Stimulated activated CD8-positive, alpha-beta memory T cell treated with anti-CD3 and anti-CD28 coated beads, Interleukin-15, amount 100 ng/mL, for 48 hours (primary cell): ENCODE measurements around the gene USE1.

ENCODE experiments used
- DNase-seq, 2 donors: peaks; one replicate each; pipeline ENCODE4 v3.0.0-alpha.2; 2020; ENCODE audit warnings: low read depth in 2 of 2

The USE1 gene

GRCh38 chr19:17235971-17236777, 21.0 kb downstream of the USE1 start:
- DNase-seq, result no peak

- DNase-seq, result no peak
These were observed 21.8 kb downstream of the USE1 start for GRCh38 chr19:17236811-17237543.

DNA sequence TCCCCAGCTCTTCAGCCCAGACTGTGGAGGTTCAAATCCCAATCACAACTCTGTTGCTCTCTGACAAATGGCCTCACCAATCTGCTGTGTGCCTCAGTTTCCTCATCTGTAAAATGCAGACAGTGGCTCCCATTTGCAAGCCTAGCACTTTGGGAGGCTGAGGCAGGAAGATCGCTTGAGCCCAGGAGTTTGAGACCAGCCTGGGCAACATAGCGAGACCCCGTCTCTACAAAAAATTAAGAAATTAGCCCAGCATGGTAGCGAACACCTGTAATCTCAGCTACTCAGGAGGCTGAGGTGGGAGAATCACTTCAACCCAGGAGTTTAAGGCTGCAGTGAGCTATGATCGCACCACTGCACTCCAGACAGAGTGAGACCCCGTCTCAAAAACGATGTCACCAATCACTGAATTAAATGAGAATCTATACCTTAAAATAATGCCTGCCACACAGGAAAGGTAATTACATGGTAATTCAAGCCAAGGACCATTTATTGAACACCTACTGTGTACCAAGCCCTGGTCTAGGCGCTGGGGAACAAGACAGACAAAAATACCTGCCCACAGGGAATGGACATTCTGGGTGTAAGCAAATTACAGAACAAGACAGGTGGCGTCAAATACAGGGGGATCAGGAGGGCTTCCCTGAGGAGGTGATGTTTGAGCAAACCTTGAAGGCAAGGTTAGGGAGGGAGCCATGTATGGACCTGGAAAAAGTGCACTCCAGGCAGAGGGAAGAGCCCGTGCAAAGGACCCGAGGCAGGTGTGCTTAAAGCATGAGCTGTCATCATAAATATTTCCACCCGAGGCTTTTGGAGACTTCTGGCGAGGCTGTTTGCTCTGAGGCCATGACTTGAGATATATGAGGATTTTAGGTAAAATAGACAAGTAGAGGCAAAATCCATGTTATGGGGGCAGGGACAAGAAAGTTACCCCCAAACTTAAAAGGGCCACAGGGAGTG, 22.9 kb downstream of the USE1 start:
- no peak for DNase-seq

DNA sequence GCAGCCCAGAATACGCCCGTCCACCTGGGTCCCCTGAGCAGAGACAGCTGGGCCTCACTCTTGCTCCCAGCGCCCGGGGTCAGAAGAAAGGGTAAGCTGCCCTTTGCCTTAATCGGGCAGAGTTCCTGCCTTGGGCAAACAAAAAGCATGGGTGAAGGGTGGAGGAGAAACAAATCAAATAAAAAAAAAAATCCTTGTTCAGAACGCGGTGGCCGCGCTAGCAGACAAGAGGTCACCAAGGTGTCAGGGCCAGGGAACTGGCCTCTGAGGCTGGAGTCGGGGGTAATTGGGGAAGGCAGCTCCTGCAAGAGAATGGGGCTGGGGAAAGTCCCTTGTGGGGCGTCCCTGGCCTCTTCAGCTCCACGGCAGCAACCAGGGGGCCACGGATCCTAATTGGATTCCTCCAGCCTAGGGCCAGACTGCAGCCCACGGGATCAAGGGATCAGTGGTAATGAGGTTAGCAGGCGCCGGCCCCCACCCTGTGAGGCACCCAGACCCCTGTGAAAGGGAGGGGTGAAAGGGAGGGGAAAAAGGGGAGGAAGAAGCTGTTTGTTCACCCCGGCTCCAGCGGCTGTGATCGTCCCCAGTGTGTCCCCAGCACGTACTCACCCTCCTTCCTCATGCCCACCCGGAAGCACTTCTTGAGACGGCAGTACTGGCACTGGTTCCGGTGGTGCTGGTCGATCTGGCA, 25.1 kb downstream of the USE1 start:
- no peak for DNase-seq

DNA sequence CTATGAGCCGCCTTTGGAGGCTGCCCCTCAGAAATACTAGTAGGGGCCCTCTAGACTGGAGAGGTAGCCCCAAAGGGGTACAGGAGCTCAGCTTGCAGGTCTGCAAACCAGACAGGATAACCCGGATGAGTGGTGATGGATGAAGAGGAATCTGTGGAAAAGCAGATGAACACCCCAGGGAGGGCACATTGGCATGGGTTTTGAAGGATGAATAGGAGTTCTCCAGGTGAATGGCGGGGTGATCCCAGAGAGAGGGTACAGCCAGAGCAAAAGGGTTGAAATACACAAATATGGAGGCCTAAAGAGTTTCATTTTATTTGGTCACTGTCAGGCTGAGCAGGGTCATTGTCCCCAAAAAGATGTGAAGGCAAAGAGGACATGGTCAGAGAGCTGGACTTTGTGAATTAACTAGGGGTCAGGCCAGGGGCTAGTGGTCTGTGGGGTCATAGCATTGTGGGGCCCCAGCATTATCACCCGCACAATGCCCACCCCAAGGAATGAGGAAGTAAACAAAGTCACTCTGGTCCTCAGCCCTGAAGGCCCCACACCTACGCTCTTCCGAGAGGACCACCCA, 25.8 kb downstream of the USE1 start:
- no peak for DNase-seq

- no peak for DNase-seq
These were observed 27.5 kb downstream of the USE1 start for GRCh38 chr19:17242431-17243208.

DNA sequence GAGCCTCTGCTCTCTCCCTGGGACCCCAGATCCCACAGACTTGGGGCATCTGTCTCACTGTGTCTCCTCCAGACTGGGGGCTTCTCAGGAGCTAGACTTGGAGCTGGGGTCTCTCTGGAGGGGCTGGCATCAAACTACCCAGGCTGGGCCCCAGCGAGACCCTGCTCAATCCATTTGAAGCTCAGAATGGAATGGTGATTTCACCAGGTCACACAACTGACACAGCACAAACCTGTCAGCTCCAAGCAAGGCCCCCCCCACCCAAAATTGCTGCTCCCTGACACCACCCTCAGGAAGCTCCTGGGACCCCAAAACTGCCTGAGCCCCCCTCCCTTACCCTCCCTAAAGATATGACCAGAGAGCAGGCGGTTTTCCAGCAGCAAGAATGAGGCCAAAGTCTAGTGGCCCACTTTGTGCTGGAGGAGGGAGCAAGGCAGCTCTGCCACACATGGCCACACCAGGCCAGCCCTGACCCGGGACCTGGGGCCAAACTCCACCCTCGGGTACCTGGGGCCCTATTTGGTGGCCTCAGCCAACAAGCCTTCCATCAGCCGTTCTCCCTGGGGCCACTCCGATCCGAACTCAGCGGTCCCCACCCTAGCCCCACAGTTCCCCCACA, 28.2 kb downstream of the USE1 start:
- no peak for DNase-seq

DNA sequence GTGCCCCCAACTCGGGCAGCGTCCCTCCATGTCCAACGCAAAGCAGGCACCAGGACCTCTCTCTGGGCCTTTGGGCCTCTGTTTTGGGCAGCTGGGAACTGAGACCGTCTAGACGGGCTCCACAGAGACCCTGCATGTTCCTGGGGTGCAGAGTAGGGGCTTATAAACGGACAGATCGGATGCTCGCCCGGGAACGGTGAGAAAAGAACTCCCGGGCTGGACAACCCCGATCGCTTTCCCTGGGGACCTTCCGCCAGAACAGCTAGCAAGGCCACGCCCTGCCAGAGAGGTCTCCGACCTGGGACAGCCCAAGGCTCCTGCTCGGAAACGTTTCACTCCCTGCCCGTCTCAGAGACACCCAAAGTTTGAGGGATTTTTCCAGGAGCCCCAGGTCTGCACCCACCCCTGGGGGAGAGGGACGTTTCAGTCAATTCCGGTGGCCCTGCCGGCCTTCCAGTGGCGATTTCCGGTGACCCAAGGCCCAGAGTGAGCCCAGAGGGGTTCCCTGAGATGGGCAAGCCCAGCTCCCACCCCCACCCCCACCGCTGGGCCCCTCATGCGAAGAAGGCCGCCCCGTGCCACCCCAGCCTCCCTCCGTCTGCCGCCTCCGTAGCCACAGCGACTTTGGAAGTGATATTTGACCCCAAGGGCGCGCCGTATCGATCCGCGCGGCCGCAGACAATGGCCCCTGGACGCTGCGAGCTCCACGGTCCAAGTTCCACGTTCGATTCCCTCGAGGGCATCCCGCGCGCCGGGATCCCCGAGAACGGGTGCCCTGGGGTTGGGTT, 28.9 kb downstream of the USE1 start:
- no peak for DNase-seq

DNA sequence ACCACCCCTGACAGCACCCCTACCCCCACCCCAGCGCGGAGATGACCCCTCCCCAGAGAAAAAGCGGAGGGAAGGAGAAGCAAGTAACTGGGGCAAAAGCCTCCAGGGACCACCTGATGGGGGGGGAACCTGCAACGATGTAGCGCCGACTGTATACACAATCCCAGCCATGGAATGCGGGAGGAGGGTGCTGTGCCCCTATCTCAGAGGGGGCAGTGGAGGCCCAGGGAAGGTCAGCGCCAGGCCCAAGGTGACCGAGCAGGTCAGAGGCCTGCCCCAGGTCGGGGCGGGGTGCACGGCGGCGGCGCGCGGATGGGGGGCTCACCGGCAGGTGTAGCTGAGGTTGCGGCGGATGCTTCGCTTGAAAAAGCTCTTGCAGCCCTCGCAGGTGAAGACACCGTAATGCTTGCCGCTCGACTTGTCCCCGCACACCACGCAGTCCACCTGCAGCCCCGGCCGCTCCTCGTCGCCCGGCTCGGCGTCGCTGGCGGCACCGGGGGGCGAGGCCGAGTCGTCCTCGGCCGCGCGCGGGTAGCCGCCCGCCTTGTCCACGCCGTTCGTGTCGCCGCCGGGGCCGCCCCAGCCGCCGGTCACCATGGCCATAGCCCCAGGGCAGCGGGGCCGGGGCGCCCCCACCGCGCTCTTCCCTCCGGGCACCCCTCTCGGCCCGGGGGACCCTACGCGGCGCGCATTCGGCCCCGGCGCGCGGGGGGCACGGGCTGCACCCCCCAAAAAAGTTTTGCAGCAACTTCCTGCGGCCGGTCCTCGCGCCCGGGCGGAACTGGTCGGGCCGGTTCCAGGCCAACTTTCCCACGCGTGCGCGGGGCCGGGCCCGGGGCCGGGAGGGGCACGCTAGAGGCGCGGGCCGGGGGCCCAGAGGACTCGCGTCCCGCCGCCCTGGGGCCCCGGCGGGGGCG, 29.7 kb downstream of the USE1 start:
- no peak for DNase-seq

GRCh38 chr19:17245535-17245984, 30.4 kb downstream of the USE1 start, which contains the start of gene NR2F6:
NR2F6 (minus strand) TSS chr19:17245919; CDS start chr19:17245220, 699 bp downstream.
- DNase-seq, result no peak

- DNase-seq, result no peak
These were observed 31.7 kb downstream of the USE1 start for GRCh38 chr19:17246681-17247425.

DNA sequence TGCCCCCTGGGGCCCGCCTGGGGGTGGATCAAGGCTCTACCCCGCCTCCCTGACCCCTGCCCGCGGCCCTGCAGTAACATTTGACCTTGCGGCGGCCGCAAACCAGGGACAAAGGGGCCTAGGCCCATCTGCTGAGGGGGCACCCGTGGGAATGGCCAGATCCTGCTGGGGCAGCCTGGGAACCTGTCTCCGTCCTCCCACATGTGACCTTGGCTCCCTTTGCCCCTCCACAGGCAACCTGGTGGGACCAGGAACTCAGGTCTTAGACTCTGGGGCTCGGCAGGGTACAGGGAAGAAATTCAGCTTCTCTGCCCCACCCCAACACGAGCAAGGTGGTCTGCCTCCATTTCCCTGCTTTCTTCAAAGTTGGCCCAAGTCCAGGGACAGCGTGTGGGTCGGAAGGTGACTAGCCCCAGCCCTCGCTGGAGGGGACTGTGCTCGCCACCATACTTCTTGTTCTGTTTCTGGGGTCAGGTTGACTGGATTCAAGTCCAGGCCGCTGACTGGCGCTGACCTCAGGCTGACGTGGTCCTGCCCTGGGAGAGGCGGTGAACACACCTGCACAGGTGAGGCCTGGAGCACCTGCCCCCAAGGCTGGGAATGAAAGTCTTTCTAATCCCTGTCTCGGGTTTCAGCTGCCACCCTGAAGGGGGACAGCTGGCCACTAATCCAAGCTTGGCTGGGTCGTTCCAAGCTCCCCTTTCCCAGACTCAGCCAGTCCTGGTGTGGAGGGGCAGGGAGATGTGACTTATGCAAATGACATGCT, 33.0 kb downstream of the USE1 start:
- DNase-seq, result no peak

DNA sequence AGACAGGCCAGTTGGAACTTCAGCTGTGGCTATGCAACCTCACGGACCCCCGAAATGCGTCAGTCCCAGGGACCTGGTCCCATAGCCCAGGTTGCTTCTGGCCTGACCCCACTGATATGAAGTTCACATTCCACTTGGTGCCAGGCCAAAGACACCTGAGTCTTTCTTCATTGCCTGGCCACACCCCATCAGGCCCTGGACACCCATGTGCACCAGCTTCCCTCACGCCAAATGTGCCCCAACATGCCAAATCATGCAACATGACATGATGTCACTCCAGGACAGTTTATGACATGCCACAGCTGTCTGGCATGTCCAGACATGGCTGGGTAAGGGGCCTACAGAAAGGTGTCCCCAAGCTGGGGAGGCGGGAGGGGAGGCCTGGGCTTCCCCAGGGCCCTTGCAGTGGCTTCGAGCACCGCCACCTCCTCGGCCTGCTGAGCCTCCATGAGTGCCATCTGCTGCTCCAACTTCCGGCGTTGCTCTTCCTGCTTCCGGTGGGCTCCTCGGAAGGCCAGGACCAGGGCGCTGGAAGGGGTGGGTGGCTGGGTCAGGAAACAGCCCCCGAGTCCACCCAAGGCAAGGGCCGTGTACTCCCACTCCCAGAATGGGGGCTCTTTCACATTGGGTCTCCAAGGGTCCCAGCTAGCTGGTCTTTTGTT, 34.9 kb downstream of the USE1 start:
- DNase-seq, result no peak

GRCh38 chr19:17254636-17255035, 39.5 kb downstream of the USE1 start:
- no peak for DNase-seq

- no peak for DNase-seq
These were observed 40.0 kb downstream of the USE1 start for GRCh38 chr19:17255150-17255621.

DNA sequence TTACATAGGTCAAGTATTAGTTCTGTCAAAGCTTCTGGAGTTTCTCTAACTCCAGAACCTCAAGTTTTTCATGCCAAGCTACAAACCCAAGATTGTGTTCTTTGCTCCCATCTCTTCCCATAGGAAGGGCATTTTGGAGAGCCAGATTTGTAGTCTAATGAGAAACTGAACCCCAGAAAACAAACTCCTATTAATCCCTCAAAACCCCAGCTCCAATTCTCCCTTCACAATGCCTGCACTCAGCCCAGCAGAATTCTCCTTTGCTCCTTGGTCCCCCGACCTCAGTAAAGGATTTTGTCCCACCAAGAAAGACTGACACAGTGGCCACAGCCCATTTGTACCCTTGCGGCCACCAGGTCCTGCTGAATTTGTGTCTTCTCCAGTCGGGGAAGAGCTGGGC, 41.0 kb downstream of the USE1 start:
- DNase-seq, result no peak
